ENCODE results near the gene EMID1.

Gene EMID1

DNA sequence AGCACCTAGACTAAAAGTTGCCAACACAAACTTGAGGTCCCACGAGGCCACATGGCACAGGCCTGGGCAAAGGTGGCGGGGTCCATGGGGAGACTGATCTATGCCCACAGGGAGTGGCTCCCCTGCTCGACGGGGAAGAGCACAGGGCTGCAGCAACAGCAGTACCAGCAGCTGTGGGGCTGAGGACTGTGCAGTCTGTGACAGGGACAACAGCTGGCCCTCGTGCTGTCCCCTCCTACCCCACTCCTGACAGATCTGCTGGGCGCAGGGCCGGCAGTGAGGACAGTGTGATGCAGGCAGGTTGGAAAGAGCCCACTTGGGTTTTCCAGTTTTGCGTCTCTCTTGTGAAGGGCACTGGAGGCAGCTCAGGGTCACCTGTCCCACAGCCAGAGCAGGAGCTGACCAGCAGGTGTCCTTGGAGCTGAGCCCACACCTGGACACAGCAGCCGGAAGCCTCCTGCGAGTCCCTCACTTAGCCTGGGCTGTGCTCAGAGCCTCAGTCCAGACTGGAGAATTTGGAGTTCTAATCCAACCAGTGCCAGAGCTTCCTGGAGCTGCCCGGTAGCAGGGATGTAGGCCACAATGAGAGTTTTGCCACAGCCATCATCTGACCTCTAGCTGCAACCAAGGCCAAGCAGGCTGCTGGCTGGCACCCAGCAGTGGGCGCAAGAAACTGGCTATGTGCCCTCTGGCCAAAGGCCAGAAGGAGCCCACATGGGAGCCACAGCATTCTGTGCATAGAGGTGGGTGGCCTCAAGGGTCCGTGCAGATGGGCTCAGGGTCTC lies 97.2 kb downstream of the EMID1 start:
- DNase-seq (ENCODE audit: low spot score in 2 of 2) = no peak
- Mint-ChIP-seq H3K4me3 (no peak overlapping the region), H3K4me1 (peaks cover 25% of the 10 kb centered on the region), H3K27ac (no peak overlapping the region), H3K9me3 (no peaks in the 10 kb centered on the region), H3K27me3 (peaks cover 14% of the 10 kb centered on the region), H3K36me3 (peaks cover 20% of the 10 kb centered on the region)
- ATAC-seq (ENCODE audit: low read depth) = no peak

DNA sequence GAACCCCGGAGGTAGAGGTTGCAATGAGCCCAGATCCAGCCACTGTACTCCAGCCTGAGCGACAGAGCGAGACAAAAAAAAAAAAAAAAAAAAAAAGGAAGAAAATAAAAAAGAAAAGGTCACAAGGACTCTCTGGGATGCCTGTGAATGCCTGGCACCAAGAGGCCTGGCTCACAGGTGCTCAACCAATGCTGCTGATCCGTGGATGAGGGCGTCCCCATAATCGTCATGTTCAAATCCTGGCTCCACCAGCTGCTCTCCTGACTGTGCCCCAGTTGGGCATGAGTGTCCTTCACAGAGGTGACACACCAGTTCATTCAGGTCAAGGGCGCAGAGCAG lies 100.1 kb downstream of the EMID1 start:
- Mint-ChIP-seq H3K4me1 (peaks cover 25% of the 10 kb centered on the region), H3K4me3 (peak overlapping the region; percentile 78), H3K36me3 (peaks cover 6% of the 10 kb centered on the region), H3K9me3 (no peaks in the 10 kb centered on the region), H3K27me3 (peaks cover 14% of the 10 kb centered on the region), H3K27ac (no peak overlapping the region)
- DNase-seq (ENCODE audit: low spot score in 2 of 2) (no peak), ATAC-seq (ENCODE audit: low read depth) (no peak)

DNA sequence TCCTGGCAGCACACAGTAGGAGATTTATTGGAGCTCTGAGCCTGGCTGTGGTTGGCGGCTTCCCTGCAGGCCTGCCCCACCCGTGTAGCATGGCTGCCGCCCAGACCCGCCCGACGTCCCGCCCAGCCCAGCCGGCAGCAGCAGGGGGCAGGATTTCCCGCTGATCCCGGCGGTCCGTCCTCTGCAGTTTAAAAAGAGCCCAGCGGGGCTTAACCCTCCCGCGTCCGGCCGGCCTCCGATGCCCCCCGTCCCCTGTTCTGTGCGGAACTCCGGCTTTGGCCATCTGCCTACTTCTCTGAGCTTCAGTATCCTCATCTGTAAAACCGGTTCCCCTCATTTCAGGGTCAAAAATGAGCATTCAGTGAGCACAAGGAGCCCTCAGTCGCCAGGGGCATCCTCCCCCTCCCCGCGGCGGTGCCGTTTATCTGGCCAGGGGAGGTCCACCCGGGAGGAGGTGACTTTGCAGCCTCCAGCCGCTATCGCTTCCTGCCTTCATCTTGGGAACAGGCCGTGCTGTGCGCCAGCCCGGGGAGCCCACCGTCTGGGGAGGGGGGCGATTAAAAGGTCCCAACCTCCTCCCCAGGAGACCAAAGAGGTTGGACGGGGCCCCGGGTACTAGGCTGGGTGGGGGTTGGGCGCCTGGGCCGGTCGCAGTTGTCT lies 100.6 kb downstream of the EMID1 start, which contains the start of gene GAS2L1:
GAS2L1 (plus strand) TSS at position 476 of the 660 bp plus-strand sequence. CDS start 1,456 bp downstream, outside the sequence.
- ATAC-seq (ENCODE audit: low read depth) (peak; percentile 49), DNase-seq (ENCODE audit: low spot score in 2 of 2) (peak; percentile 42 to 46)
- no peaks in the 10 kb centered on the region for H3K9me3 Mint-ChIP-seq
- peaks cover 15% of the 10 kb centered on the region for H3K27me3 Mint-ChIP-seq
- H3K36me3 Mint-ChIP-seq = peaks cover under 1% of the 10 kb centered on the region
- peaks cover 23% of the 10 kb centered on the region for H3K4me1 Mint-ChIP-seq
- peak within 1 kb of the TSS; percentile 81 for H3K4me3 Mint-ChIP-seq
- H3K27ac Mint-ChIP-seq = no peak within 1 kb of the TSS

DNA sequence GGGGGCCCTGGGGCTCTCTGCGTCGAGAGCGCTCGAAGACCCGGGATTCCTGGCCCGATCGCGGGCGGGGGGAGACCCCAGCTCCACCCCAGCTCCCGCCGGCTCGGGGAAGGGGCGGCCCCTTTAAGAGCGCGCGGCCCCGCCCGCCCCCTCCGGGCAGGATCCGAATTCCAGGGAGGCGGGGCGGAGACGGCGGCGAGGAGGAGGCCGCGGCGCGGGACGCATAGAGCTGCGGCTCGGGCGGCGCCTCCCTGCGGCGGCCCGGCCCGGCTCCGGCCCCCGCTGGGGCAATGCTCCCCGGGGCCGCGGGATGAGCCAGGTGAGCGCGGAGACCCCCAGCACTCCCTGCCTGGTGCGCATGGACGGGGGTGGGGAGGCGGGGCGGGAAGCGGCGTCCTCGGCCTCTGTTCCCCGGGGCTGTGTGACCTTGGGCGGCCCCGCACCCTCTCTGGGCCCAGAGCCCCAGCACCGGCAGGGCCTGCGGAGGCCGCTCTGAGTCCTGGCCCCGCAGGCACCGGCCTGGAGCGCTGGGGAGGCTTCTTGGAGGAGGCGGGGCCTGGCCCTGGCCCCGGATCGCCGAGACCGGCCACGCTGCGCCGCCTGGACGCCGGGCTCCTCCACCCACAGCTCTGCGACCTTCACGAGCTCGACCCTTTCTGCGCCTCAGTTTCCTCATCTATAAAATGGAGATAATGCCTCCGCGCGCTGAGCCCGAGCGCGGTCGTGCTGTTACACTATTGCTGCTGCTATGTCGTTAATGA lies 101.3 kb downstream of the EMID1 start:
- Mint-ChIP-seq H3K27ac (no peak overlapping the region), H3K36me3 (no peaks in the 10 kb centered on the region), H3K27me3 (peaks cover 17% of the 10 kb centered on the region), H3K9me3 (no peaks in the 10 kb centered on the region), H3K4me3 (peak overlapping the region; percentile 81), H3K4me1 (peaks cover 23% of the 10 kb centered on the region)
- no peak for DNase-seq (ENCODE audit: low spot score in 2 of 2)
- no peak for ATAC-seq (ENCODE audit: low read depth)

DNA sequence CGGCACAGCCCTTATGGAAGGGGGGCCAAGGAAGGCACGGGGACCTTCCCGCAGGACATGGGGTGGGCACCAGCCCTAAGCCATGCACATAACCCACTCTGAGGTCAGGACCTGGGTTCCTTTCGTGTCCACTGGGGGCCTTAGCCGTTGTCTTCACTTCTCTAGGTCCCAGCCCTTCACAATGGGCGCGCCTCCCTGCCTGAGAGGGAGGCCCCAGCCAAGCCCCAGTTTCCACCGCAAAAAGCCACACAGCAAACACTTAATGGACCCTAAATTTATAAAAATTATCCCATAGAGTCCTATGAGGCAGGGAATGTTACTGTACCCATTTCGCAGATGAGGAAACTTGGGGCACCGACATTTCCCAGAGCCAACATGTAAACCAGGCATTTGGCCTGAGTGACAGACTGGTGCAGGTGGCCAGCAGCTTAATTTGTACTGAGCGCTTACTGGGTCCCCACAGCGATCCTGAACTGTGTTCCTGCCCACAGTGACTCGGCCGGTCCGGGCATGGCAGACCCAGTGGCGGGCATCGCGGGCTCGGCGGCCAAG lies 102.0 kb downstream of the EMID1 start:
- Mint-ChIP-seq H3K4me3 (peak overlapping the region; percentile 81), H3K27ac (no peak overlapping the region), H3K36me3 (no peaks in the 10 kb centered on the region), H3K4me1 (peaks cover 23% of the 10 kb centered on the region), H3K9me3 (no peaks in the 10 kb centered on the region), H3K27me3 (peaks cover 20% of the 10 kb centered on the region)
- DNase-seq (ENCODE audit: low spot score in 2 of 2) = no peak
- ATAC-seq (ENCODE audit: low read depth) = no peak

DNA sequence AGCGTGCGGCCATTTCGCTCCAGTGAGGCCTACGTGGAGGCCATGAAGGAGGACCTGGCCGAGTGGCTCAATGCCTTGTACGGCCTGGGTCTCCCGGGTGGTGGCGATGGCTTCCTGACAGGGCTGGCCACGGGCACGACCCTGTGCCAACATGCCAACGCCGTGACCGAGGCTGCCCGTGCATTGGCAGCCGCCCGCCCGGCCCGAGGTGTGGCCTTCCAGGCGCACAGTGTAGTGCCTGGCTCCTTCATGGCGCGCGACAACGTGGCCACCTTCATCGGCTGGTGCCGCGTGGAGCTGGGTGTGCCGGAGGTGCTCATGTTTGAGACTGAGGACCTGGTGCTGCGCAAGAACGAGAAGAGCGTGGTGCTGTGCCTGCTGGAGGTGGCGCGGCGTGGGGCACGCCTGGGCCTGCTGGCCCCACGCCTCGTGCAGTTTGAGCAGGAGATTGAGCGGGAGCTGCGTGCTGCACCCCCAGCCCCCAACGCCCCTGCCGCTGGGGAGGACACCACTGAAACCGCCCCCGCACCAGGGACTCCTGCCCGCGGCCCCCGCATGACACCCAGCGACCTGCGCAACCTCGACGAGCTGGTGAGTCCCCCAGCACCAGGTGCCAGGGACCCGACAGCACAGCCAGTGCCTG lies 102.6 kb downstream of the EMID1 start:
- Mint-ChIP-seq H3K27ac (no peak overlapping the region), H3K36me3 (no peaks in the 10 kb centered on the region), H3K4me1 (peaks cover 23% of the 10 kb centered on the region), H3K4me3 (no peak overlapping the region), H3K9me3 (no peaks in the 10 kb centered on the region), H3K27me3 (peaks cover 26% of the 10 kb centered on the region)
- ATAC-seq (ENCODE audit: low read depth) (no peak), DNase-seq (ENCODE audit: low spot score in 2 of 2) (no peak)

DNA sequence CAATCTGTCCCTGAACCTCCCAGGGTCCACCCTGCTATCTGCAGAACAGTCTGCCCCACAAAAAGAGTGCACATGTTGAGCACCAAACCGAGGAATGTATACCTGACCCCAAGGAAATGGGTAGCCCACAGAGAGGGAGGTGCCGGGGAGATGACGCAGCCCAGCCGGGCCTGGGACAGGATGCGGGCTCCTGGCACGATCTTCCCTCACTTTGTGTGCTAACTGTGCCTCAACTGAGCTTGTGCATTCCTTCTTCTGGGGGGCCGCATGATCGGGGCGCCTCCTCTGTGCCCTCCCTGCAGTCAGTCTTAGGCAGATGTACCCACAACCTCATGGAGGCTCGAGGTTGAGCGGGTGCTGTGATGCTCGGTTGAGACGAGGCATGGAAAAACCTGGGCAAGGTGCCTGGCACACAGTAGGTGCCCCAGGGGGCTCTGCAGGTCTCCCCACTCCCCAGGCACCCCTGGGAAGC lies 103.1 kb downstream of the EMID1 start:
- Mint-ChIP-seq H3K4me1 (peaks cover 21% of the 10 kb centered on the region), H3K27me3 (peaks cover 30% of the 10 kb centered on the region), H3K9me3 (no peaks in the 10 kb centered on the region), H3K4me3 (no peak overlapping the region), H3K36me3 (no peaks in the 10 kb centered on the region), H3K27ac (no peak overlapping the region)
- ATAC-seq (ENCODE audit: low read depth) (no peak), DNase-seq (ENCODE audit: low spot score in 2 of 2) (no peak)

Measured in memory B cell (primary cell).